ENCODE results near the gene MAP3K9.

GRCh38 chr14:70702161-70702560, 107.2 kb downstream of the MAP3K9 start:
- TF ChIP-seq CTCF (IDR thresholded peaks at IDR 0.05) (no peak), POLR2A (IDR thresholded peaks at IDR 0.05) (no peak)

All from lower leg skin (tissue), 3 donors.